Testis (tissue), 3 donors: ENCODE measurements around the gene IGFLR1. TPM values are rescaled to one million over a fixed set of nuclear protein-coding genes. Genes with fewer than 3 reads are reported as not detected.

Experiments used
- DNase-seq: peaks from one replicate; pipeline ENCODE4 v3.0.0-alpha.2; 2019
- H3K27ac ChIP-seq, 2 donors: fragments of 200-600 bp; sonication (generic); one replicate each; pipeline ENCODE4 v1.5.1; 2019
- H3K27me3 ChIP-seq: fragments of 200-600 bp; sonication (generic); one replicate; pipeline ENCODE4 v1.5.1; 2019
- H3K36me3 ChIP-seq: fragments of 200-600 bp; sonication (generic); one replicate; pipeline ENCODE4 v1.5.1; 2017; ENCODE audit warnings: low read depth; ENCODE audit errors: missing control alignments
- H3K4me1 ChIP-seq: fragments of 200-600 bp; sonication (generic); one replicate; pipeline ENCODE4 v1.5.1; 2019
- H3K4me3 ChIP-seq, 2 donors: fragments of 200-600 bp; sonication (generic); one replicate each; pipeline ENCODE4 v1.5.1; 2017 to 2019
- H3K9me3 ChIP-seq: fragments of 200-600 bp; sonication (generic); one replicate; pipeline ENCODE4 v1.5.1; 2017
- CTCF ChIP-seq, 3 experiments: fragments of 450-650 bp in 2 of 3; fragments of 200-600 bp in 1 of 3; sonication (generic) in 1 of 3; IDR thresholded peaks; one replicate each; pipeline ENCODE4 v1.5.1; 2016 to 2019; ENCODE audit warnings: antibody characterized with exemption in 3 of 3, mild to moderate bottlenecking in 2 of 3, moderate library complexity in 1 of 3
- POLR2A ChIP-seq: fragments of 450-650 bp; IDR thresholded peaks from one replicate; pipeline ENCODE4 v1.6.1; 2017; ENCODE audit warnings: antibody characterized with exemption, mild to moderate bottlenecking, moderate library complexity
- WGBS, 2 donors: methylation state at CpG; one replicate each; pipeline ENCODE4 v1.1.5; 2018; 5-methylcytosine and 5-hydroxymethylcytosine counted together
- intact Hi-C: fragments of 100-400 bp; cut with DNase I; formaldehyde crosslinking; loops from one replicate; pipeline ENCODE4 v1.15.1; 2023; ENCODE audit warnings: low total_unique reads
- polyA plus RNA-seq: library from polyadenylated mRNA; stranded (reverse); fragments of 350-450 nt; fragmentation: Illumina TruSeq; extraction: RNeasy Lipid Tissue Mini Kit (QIAGEN cat#74804); gene quantifications from one replicate; pipeline ENCODE4 v1.2.3, GENCODE V29; 2014; ENCODE audit warnings: low read depth, low replicate concordance; ENCODE audit not compliant: insufficient read depth
- total RNA-seq, 2 donors: library from RNA; depleted of rRNA; stranded (reverse); fragments of >200 nt; gene quantifications; one replicate each; pipeline ENCODE4 v1.2.3, GENCODE V29; 2016

The IGFLR1 gene
- total and polyA plus RNA-seq, 3 donors from 2014 or later, result 9.9 to 15.9 (median 15.7) TPM

GRCh38 chr19:35716801-35717664 is 25.2 kb downstream of the IGFLR1 start:
- peak; percentile 95 for DNase-seq
- H3K27ac ChIP-seq, result peak overlapping the region; percentile 74 to 91
- intact Hi-C loops, result loop anchor here (10.0 kb wide), 1 partner anchor 172 kb away; the partner anchor contains the start of gene TMEM147
- H3K27me3 ChIP-seq, result no peaks in the 10 kb centered on the region
- no peaks in the 10 kb centered on the region for H3K36me3 ChIP-seq
- H3K4me1 ChIP-seq, result peaks cover 25% of the 10 kb centered on the region
- TF ChIP-seq POLR2A, result no peak
- TF ChIP-seq CTCF (IDR thresholded peaks at IDR 0.05), result peak; percentile 82 to 86 (median 84)
- H3K4me3 ChIP-seq, result peak overlapping the region; percentile 79 to 85
- no peaks in the 10 kb centered on the region for H3K9me3 ChIP-seq
- 0 to 1% methylated on average over 17 to 57 of the region's 77 CpGs for WGBS, 2 donors

GRCh38 chr19:35715981-35716800 is 26.1 kb downstream of the IGFLR1 start:
- no peaks in the 10 kb centered on the region for H3K9me3 ChIP-seq
- peak; percentile 78 for DNase-seq
- H3K27ac ChIP-seq, result peak overlapping the region; percentile 74 to 91
- WGBS, 2 donors, result 3 to 5% methylated on average over 42 to 52 of the region's 52 CpGs
- no peaks in the 10 kb centered on the region for H3K36me3 ChIP-seq
- intact Hi-C loops, result loop anchor here (10.0 kb wide), 1 partner anchor 171 kb away; the partner anchor contains the start of gene TMEM147
- peak overlapping the region; percentile 79 to 85 for H3K4me3 ChIP-seq
- H3K4me1 ChIP-seq, result peaks cover 25% of the 10 kb centered on the region
- TF ChIP-seq POLR2A, result no peak
- TF ChIP-seq CTCF (IDR thresholded peaks at IDR 0.05), result no peak
- no peaks in the 10 kb centered on the region for H3K27me3 ChIP-seq

GRCh38 chr19:35715355-35715809 is 26.9 kb downstream of the IGFLR1 start:
- no peak for TF ChIP-seq CTCF (IDR thresholded peaks at IDR 0.05)
- no peak for TF ChIP-seq POLR2A
- no peak overlapping the region for H3K4me3 ChIP-seq
- H3K27ac ChIP-seq, result no peak overlapping the region
- no peaks in the 10 kb centered on the region for H3K27me3 ChIP-seq
- WGBS, 2 donors, result 60 to 77% methylated on average over 1 to 7 of the region's 7 CpGs
- DNase-seq, result no peak
- H3K36me3 ChIP-seq, result no peaks in the 10 kb centered on the region
- no peaks in the 10 kb centered on the region for H3K9me3 ChIP-seq
- peaks cover 25% of the 10 kb centered on the region for H3K4me1 ChIP-seq
- intact Hi-C loops, result loop anchor here (10.0 kb wide), 1 partner anchor 171 kb away; the partner anchor contains the start of gene TMEM147

GRCh38 chr19:35714601-35715354 is 27.5 kb downstream of the IGFLR1 start:
- no peak for DNase-seq
- H3K9me3 ChIP-seq, result no peaks in the 10 kb centered on the region
- no peaks in the 10 kb centered on the region for H3K36me3 ChIP-seq
- no peak overlapping the region for H3K27ac ChIP-seq
- H3K4me1 ChIP-seq, result peaks cover 20% of the 10 kb centered on the region
- H3K4me3 ChIP-seq, result no peak overlapping the region
- no peaks in the 10 kb centered on the region for H3K27me3 ChIP-seq
- 70 to 78% methylated on average over 10 to 14 of the region's 14 CpGs for WGBS, 2 donors
- intact Hi-C loops, result loop anchor here (10.0 kb wide), 1 partner anchor 170 kb away; the partner anchor contains the start of gene TMEM147
- TF ChIP-seq POLR2A, result no peak
- no peak for TF ChIP-seq CTCF (IDR thresholded peaks at IDR 0.05)
